B cell (primary cell): Measurements from ENCODE around the gene MNX1.

ENCODE experiments used
- EZH2 ChIP-seq: IDR thresholded peaks from 2 replicates; pipeline ENCODE4 v1.6.1; 2012; ENCODE audit warnings: borderline replicate concordance, low read depth, mild to moderate bottlenecking, moderate library complexity, low read length; ENCODE audit not compliant: insufficient read depth, poor library complexity, severe bottlenecking
- TF ChIP-seq, protein P1 (sequence below): fragments of 200-600 bp; IDR thresholded peaks from one replicate; pipeline ENCODE4 v1.8.0; 2022; ENCODE audit warnings: antibody characterized with exemption, mild to moderate bottlenecking

DNA sequence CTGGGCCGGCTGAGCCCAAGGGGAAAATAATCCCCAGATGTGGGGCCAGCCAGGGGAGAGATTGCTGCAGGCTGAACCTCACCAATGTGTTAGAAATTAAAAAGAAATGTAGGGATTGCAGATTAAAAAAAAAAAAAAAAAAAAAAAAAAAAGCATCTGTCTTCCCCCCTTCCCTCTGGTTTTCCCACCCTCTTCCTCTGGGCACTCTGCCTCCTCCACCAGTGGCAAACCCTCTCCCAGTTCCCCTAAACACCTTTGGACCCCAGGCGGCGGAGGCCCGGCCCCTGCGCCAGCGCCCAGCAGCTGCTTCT lies 7.1 kb downstream of the MNX1 start:
- TF ChIP-seq, protein P1, sequence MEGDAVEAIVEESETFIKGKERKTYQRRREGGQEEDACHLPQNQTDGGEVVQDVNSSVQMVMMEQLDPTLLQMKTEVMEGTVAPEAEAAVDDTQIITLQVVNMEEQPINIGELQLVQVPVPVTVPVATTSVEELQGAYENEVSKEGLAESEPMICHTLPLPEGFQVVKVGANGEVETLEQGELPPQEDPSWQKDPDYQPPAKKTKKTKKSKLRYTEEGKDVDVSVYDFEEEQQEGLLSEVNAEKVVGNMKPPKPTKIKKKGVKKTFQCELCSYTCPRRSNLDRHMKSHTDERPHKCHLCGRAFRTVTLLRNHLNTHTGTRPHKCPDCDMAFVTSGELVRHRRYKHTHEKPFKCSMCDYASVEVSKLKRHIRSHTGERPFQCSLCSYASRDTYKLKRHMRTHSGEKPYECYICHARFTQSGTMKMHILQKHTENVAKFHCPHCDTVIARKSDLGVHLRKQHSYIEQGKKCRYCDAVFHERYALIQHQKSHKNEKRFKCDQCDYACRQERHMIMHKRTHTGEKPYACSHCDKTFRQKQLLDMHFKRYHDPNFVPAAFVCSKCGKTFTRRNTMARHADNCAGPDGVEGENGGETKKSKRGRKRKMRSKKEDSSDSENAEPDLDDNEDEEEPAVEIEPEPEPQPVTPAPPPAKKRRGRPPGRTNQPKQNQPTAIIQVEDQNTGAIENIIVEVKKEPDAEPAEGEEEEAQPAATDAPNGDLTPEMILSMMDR, result no peak
- peak; percentile 19 for TF ChIP-seq EZH2
